ENCODE data around the gene GLP1R.

The GLP1R gene

DNA sequence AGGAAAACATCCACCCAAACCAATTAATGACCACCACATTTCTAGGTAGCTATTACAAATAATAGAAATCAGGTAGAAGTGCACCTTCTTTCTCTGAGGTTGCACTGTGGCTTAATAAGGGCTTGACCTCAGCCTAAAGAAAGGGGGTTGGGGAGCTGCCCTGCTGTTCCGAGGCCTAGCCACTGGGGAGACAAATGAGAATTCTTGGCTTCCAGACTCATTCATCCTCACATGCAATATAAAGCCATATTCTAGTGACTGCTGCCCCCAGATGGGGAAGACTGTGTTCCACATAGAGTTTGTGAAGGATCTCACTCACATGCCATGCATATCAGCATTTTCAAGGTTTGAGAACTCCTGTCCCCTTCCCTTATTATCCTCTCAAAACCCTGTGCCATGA, 43.5 kb downstream of the GLP1R start:
- no peak overlapping the region for H3K4me2 ChIP-seq (ENCODE audit: low read length)
- H3K9me2 ChIP-seq (ENCODE audit: low read depth, low read length), result no peaks in the 10 kb centered on the region
- no peak overlapping the region for H3K9ac ChIP-seq (ENCODE audit: low read length)
- no peaks in the 10 kb centered on the region for H3K36me3 ChIP-seq (ENCODE audit: insufficient read depth, low read length)
- no peak for TF ChIP-seq EZH2 (IDR thresholded peaks at IDR 0.05; ENCODE audit: borderline replicate concordance, low read length)
- TF ChIP-seq, protein P1, sequence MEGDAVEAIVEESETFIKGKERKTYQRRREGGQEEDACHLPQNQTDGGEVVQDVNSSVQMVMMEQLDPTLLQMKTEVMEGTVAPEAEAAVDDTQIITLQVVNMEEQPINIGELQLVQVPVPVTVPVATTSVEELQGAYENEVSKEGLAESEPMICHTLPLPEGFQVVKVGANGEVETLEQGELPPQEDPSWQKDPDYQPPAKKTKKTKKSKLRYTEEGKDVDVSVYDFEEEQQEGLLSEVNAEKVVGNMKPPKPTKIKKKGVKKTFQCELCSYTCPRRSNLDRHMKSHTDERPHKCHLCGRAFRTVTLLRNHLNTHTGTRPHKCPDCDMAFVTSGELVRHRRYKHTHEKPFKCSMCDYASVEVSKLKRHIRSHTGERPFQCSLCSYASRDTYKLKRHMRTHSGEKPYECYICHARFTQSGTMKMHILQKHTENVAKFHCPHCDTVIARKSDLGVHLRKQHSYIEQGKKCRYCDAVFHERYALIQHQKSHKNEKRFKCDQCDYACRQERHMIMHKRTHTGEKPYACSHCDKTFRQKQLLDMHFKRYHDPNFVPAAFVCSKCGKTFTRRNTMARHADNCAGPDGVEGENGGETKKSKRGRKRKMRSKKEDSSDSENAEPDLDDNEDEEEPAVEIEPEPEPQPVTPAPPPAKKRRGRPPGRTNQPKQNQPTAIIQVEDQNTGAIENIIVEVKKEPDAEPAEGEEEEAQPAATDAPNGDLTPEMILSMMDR (IDR thresholded peaks at IDR 0.05; ENCODE audit: low read length), result no peak
- no peaks in the 10 kb centered on the region for H4K20me1 ChIP-seq (ENCODE audit: insufficient read depth, low read length)
- H3K4me1 ChIP-seq (ENCODE audit: insufficient read depth, low read length, severe bottlenecking), result no peaks in the 10 kb centered on the region
- no peak overlapping the region for H3K4me3 ChIP-seq (ENCODE audit: low read depth, low read length, poor library complexity, severe bottlenecking)
- H2AFZ ChIP-seq (ENCODE audit: low read length), result no peak overlapping the region
- no peaks in the 10 kb centered on the region for H3K9me3 ChIP-seq (ENCODE audit: low read length)
- H3K27me3 ChIP-seq (ENCODE audit: insufficient read depth, low read length), result no peaks in the 10 kb centered on the region
- H3K79me2 ChIP-seq (ENCODE audit: insufficient read depth, low read length), result no peaks in the 10 kb centered on the region
- no peaks in the 10 kb centered on the region for H3F3A ChIP-seq (ENCODE audit: insufficient read depth, low read length)
- no peak overlapping the region for H3K27ac ChIP-seq (ENCODE audit: low read depth, low read length, poor library complexity, severe bottlenecking)

DNA sequence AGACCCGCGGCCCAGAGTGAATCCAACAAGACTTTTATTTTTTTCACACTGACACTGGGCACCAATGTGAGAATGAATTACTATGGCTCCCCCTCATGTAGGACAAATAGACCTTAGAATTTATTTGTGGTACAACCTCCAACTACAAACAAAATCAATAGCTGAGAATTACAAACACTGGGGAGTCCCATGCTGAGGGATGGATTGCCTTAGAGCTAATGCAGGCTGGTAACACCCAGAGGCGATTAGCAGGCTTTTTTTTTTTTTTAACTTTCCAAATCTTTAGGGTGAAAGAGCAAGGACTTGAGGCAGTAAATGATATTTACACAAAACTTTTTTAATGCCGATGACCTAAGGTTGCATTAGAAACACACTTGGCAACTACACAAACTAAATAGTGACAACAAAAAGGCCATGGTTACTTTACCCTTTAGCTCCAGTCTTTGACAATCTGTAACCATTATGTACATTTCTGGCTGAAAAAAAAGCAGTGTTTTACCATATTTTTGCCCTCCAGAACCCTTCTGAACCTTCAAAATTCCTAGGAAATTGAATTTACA, 44.6 kb downstream of the GLP1R start:
- Histone ChIP-seq H3K4me3 (ENCODE audit: low read depth, low read length, poor library complexity, severe bottlenecking) (no peak overlapping the region), H3K4me1 (ENCODE audit: insufficient read depth, low read length, severe bottlenecking) (no peaks in the 10 kb centered on the region), H3K9ac (ENCODE audit: low read length) (no peak overlapping the region), H3F3A (ENCODE audit: insufficient read depth, low read length) (no peaks in the 10 kb centered on the region), H3K79me2 (ENCODE audit: insufficient read depth, low read length) (no peaks in the 10 kb centered on the region), H4K20me1 (ENCODE audit: insufficient read depth, low read length) (no peaks in the 10 kb centered on the region), H3K9me3 (ENCODE audit: low read length) (no peaks in the 10 kb centered on the region), H2AFZ (ENCODE audit: low read length) (no peak overlapping the region), H3K27ac (ENCODE audit: low read depth, low read length, poor library complexity, severe bottlenecking) (no peak overlapping the region), H3K36me3 (ENCODE audit: insufficient read depth, low read length) (no peaks in the 10 kb centered on the region), H3K27me3 (ENCODE audit: insufficient read depth, low read length) (no peaks in the 10 kb centered on the region), H3K4me2 (ENCODE audit: low read length) (no peak overlapping the region), H3K9me2 (ENCODE audit: low read depth, low read length) (no peaks in the 10 kb centered on the region)
- TF ChIP-seq EZH2 (IDR thresholded peaks at IDR 0.05; ENCODE audit: borderline replicate concordance, low read length), result no peak
- TF ChIP-seq, protein P1 (IDR thresholded peaks at IDR 0.05; ENCODE audit: low read length), result no peak

DNA sequence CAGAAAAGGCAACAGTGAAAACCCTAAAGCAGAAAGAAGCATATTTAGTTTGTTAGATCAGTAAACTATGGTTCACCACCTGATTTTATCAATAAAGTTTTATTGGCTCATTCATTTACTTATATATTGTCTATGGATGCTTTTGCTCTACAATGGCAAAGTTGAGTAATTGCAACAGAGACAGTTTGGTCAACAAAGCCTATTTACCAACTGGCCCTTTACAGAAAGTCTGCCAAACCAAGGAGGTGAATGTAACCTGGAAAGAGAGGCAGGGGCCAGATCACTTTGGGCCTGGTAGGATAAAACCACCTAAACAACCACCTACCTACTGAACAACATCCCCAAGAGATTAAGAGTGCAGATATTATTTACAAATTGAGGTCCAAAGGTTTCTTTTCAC, 47.0 kb downstream of the GLP1R start:
- Histone ChIP-seq H3K9ac (ENCODE audit: low read length) (no peak overlapping the region), H4K20me1 (ENCODE audit: insufficient read depth, low read length) (no peaks in the 10 kb centered on the region), H3K4me2 (ENCODE audit: low read length) (no peak overlapping the region), H2AFZ (ENCODE audit: low read length) (no peak overlapping the region), H3K9me2 (ENCODE audit: low read depth, low read length) (no peaks in the 10 kb centered on the region), H3K27me3 (ENCODE audit: insufficient read depth, low read length) (no peaks in the 10 kb centered on the region), H3K27ac (ENCODE audit: low read depth, low read length, poor library complexity, severe bottlenecking) (no peak overlapping the region), H3F3A (ENCODE audit: insufficient read depth, low read length) (no peaks in the 10 kb centered on the region), H3K36me3 (ENCODE audit: insufficient read depth, low read length) (no peaks in the 10 kb centered on the region), H3K4me1 (ENCODE audit: insufficient read depth, low read length, severe bottlenecking) (no peaks in the 10 kb centered on the region), H3K4me3 (ENCODE audit: low read depth, low read length, poor library complexity, severe bottlenecking) (no peak overlapping the region), H3K79me2 (ENCODE audit: insufficient read depth, low read length) (no peaks in the 10 kb centered on the region), H3K9me3 (ENCODE audit: low read length) (no peaks in the 10 kb centered on the region)
- TF ChIP-seq, protein P1 (IDR thresholded peaks at IDR 0.05; ENCODE audit: low read length), result no peak
- no peak for TF ChIP-seq EZH2 (IDR thresholded peaks at IDR 0.05; ENCODE audit: borderline replicate concordance, low read length)

Measured in OCI-LY1 (cell line).